SK-N-SH treated with all-trans-retinoic acid at 6 μM for 48 hours (cell line): ENCODE results near the gene SPHK2.

Source experiments
- PATZ1 ChIP-seq: fragments of 250-450 bp; sonication (Bioruptor Pico); IDR thresholded peaks from 2 replicates; pipeline ENCODE4 v1.8.0; 2020; ENCODE audit warnings: mild to moderate bottlenecking, moderate library complexity, borderline replicate concordance
- ZFP3 ChIP-seq: fragments of 250-450 bp; sonication (Bioruptor Pico); IDR thresholded peaks from 2 replicates; pipeline ENCODE4 v1.5.0; 2020; ENCODE audit warnings: mild to moderate bottlenecking, moderate library complexity
- ZNF8 ChIP-seq: fragments of 450-650 bp; formaldehyde crosslinking; IDR thresholded peaks from 2 replicates; pipeline ENCODE4 v1.5.0; 2020; ENCODE audit warnings: mild to moderate bottlenecking, moderate library complexity

- no peak for TF ChIP-seq PATZ1 (CRISPR knock-in tag)
- TF ChIP-seq ZFP3 (CRISPR knock-in tag) = no peak
- no peak for TF ChIP-seq ZNF8 (CRISPR knock-in tag)
These were observed 50.8 kb downstream of the SPHK2 start for GRCh38 chr19:48669903-48670668.
